Measurements from ENCODE around the gene DLGAP3.

GRCh38 chr1:34844252-34844634 is 85.2 kb downstream of the DLGAP3 start:
- no peak for TF ChIP-seq SIN3A (IDR thresholded peaks at IDR 0.05; ENCODE audit: borderline replicate concordance, insufficient read depth, low read length)
- TF ChIP-seq REST (IDR thresholded peaks at IDR 0.05; ENCODE audit: insufficient read depth in 1 of 2, low read depth in 2 of 2, low read length in 2 of 2), result no peak
- no peak for TF ChIP-seq TAF1 (IDR thresholded peaks at IDR 0.05; ENCODE audit: borderline replicate concordance, insufficient read depth, low read length)
- TF ChIP-seq POLR2AphosphoS5 (IDR thresholded peaks at IDR 0.05; ENCODE audit: low read depth, low read length), result no peak
- TF ChIP-seq FOXP2 (optimal IDR thresholded peaks at IDR 0.05; ENCODE audit: borderline replicate concordance, extremely low read depth, extremely low read length, insufficient read depth), result no peak
